ENCODE measurements around the gene EVPL.

DNA sequence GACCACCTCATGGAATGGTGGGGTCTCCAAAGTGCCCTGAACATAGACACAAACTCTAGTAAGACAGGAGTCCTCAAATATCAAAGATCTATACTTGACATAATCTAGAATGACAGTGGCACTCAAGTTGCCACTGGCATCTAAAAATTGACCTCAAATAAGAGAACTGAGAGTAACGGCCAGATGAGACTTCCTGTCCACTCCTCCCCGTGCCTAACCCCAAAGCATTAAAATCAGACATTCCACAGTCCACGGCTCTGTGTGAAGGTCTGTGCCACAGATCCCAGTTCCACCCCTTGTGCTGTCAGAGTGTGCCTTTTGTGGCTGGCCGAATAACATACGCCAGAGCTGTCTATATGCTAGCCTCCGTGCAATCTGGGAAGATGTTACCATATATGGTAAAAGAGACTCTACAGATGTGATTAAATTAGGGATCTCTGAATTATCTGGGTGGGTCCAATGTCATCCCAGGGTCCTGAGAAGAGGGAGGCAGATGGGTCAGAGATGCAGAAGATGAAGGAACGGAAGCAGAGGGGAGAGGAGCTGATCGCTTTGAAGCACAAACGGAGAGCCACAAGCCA, 21.0 kb upstream of the EVPL start:
- TF ChIP-seq, protein P1, sequence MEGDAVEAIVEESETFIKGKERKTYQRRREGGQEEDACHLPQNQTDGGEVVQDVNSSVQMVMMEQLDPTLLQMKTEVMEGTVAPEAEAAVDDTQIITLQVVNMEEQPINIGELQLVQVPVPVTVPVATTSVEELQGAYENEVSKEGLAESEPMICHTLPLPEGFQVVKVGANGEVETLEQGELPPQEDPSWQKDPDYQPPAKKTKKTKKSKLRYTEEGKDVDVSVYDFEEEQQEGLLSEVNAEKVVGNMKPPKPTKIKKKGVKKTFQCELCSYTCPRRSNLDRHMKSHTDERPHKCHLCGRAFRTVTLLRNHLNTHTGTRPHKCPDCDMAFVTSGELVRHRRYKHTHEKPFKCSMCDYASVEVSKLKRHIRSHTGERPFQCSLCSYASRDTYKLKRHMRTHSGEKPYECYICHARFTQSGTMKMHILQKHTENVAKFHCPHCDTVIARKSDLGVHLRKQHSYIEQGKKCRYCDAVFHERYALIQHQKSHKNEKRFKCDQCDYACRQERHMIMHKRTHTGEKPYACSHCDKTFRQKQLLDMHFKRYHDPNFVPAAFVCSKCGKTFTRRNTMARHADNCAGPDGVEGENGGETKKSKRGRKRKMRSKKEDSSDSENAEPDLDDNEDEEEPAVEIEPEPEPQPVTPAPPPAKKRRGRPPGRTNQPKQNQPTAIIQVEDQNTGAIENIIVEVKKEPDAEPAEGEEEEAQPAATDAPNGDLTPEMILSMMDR (IDR thresholded peaks at IDR 0.05) = no peak
- TF ChIP-seq, protein P2, sequence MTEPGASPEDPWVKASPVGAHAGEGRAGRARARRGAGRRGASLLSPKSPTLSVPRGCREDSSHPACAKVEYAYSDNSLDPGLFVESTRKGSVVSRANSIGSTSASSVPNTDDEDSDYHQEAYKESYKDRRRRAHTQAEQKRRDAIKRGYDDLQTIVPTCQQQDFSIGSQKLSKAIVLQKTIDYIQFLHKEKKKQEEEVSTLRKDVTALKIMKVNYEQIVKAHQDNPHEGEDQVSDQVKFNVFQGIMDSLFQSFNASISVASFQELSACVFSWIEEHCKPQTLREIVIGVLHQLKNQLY (CRISPR knock-in tag; IDR thresholded peaks at IDR 0.05) = no peak
- no peak for TF ChIP-seq FOXK1 (CRISPR knock-in tag; IDR thresholded peaks at IDR 0.05)
- TF ChIP-seq, protein P3, sequence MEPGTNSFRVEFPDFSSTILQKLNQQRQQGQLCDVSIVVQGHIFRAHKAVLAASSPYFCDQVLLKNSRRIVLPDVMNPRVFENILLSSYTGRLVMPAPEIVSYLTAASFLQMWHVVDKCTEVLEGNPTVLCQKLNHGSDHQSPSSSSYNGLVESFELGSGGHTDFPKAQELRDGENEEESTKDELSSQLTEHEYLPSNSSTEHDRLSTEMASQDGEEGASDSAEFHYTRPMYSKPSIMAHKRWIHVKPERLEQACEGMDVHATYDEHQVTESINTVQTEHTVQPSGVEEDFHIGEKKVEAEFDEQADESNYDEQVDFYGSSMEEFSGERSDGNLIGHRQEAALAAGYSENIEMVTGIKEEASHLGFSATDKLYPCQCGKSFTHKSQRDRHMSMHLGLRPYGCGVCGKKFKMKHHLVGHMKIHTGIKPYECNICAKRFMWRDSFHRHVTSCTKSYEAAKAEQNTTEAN (CRISPR knock-in tag; IDR thresholded peaks at IDR 0.05) = no peak
- no peak for TF ChIP-seq ESRRA (CRISPR knock-in tag; IDR thresholded peaks at IDR 0.05; ENCODE audit: borderline replicate concordance)

All from WTC11 (cell line).